Stomach (tissue), 9 donors: ENCODE results near the gene CTAGE9. TPM values are rescaled to one million over a fixed set of nuclear protein-coding genes. Genes with fewer than 3 reads are reported as not detected.

ENCODE experiments used
- DNase-seq, 2 donors: peaks; one replicate each; pipeline versions ENCODE4 v3.0.0 to v3.0.0-alpha.2; 2013 to 2019
- H3K27ac ChIP-seq, 5 donors: fragments of 200-600 bp in 4 of 5; sonication (generic) in 4 of 5; one replicate each; pipeline ENCODE4 v1.5.1; 2013 to 2019; ENCODE audit warnings: mild to moderate bottlenecking in 1 of 5, moderate library complexity in 1 of 5
- H3K27me3 ChIP-seq, 3 donors: fragments of 200-600 bp; sonication (generic); one replicate each; pipeline ENCODE4 v1.5.1; 2017 to 2019; ENCODE audit warnings: mixed run types in 1 of 3
- H3K36me3 ChIP-seq, 4 donors: fragments of 200-600 bp; sonication (generic); 1 replicate in 3 of 4; 2 replicates in 1 of 4; pipeline ENCODE4 v1.5.1; 2016 to 2019
- H3K4me1 ChIP-seq, 4 donors: fragments of 200-600 bp; sonication (generic); one replicate each; pipeline ENCODE4 v1.5.1; 2016 to 2019
- H3K4me3 ChIP-seq, 4 donors: fragments of 200-600 bp; sonication (generic) in 3 of 4; one replicate each; pipeline ENCODE4 v1.5.1; 2016 to 2019; ENCODE audit warnings: mild to moderate bottlenecking in 1 of 4
- H3K9me3 ChIP-seq, 4 donors: fragments of 200-600 bp; sonication (generic); one replicate each; pipeline ENCODE4 v1.5.1; 2016 to 2019
- CTCF ChIP-seq, 7 experiments: fragments of 450-650 bp in 4 of 7; fragments of 200-600 bp in 3 of 7; sonication (generic) in 3 of 7; IDR thresholded peaks; one replicate each; pipeline ENCODE4 v1.5.1; 2016 to 2019; ENCODE audit warnings: antibody characterized with exemption in 7 of 7, control low read depth in 2 of 7, mild to moderate bottlenecking in 1 of 7
- EP300 ChIP-seq: sonication (generic); formaldehyde crosslinking; IDR thresholded peaks from one replicate; pipeline ENCODE4 v1.6.1; 2017; ENCODE audit warnings: antibody characterized with exemption
- POLR2A ChIP-seq, 4 donors: fragments of 450-650 bp; IDR thresholded peaks; one replicate each; pipeline ENCODE4 v1.6.1; 2016; ENCODE audit warnings: antibody characterized with exemption in 4 of 4, control low read depth in 2 of 4, mild to moderate bottlenecking in 1 of 4, moderate library complexity in 1 of 4
- POLR2AphosphoS5 ChIP-seq, 3 donors: sonication (generic); formaldehyde crosslinking; IDR thresholded peaks; one replicate each; pipeline ENCODE4 v1.6.1; 2016; ENCODE audit warnings: antibody characterized with exemption in 3 of 3
- WGBS, 5 donors: extraction: QIAGEN DNeasy Blood & Tissue Kit in 3 of 5; methylation state at CpG; one replicate each; pipeline versions ENCODE4 v1.1.5 to v1.1.7; 2013 to 2018; 5-methylcytosine and 5-hydroxymethylcytosine counted together
- intact Hi-C: fragments of 100-400 bp; cut with DNase I; formaldehyde crosslinking; loops from one replicate; pipeline ENCODE4 v1.15.1; 2023; ENCODE audit warnings: low total_unique reads
- polyA plus RNA-seq, 3 donors: library from polyadenylated mRNA; stranded (reverse); fragments of 200-250 nt; gene quantifications; one replicate each; pipeline ENCODE4 v1.2.3, GENCODE V29; 2013
- total RNA-seq, 5 donors: library from RNA; depleted of rRNA; stranded (reverse); fragments of >200 nt; gene quantifications; one replicate each; pipeline versions ENCODE4 v1.1.0 to v1.2.3, GENCODE V29; 2014 to 2016
- donor health status: healthy with polysubstance abuse.
- donor health status: Bipolar disorder and iron deficiency.
- donor health status: healthy.

Gene CTAGE9
- total and polyA plus RNA-seq, 8 donors, result 6.2 TPM; not detected in 7

- Histone ChIP-seq H3K36me3 (peaks cover 0 to 5% (median 0%) of the 10 kb centered on the region in 4 donors), H3K27me3 (no peaks in the 10 kb centered on the region), H3K27ac (no peak overlapping the region), H3K4me1 (no peaks in the 10 kb centered on the region), H3K9me3 (no peaks in the 10 kb centered on the region), H3K4me3 (no peak overlapping the region)
- WGBS, 5 donors, result 75 to 83% (median 76%) methylated on average over 3 of the region's 3 CpGs
- intact Hi-C loops, result no loop called here
- TF ChIP-seq POLR2A (IDR thresholded peaks at IDR 0.05) (no peak), CTCF (IDR thresholded peaks at IDR 0.05) (no peak), EP300 (no peak), POLR2AphosphoS5 (IDR thresholded peaks at IDR 0.05) (no peak)
- DNase-seq, result no peak
These were observed 17.6 kb upstream of the CTAGE9 start for GRCh38 chr6:131728296-131728939.

- H3K27ac ChIP-seq, result no peak overlapping the region
- peaks cover 0 to 5% (median 0%) of the 10 kb centered on the region in 4 donors for H3K36me3 ChIP-seq
- WGBS, 5 donors, result 48 to 73% (median 61%) methylated on average over 4 of the region's 4 CpGs
- intact Hi-C loops, result no loop called here
- no peak overlapping the region for H3K4me3 ChIP-seq
- DNase-seq, result no peak
- no peaks in the 10 kb centered on the region for H3K9me3 ChIP-seq
- H3K4me1 ChIP-seq, result peaks cover 0 to 2% (median 0%) of the 10 kb centered on the region in 4 donors
- TF ChIP-seq EP300, result no peak
- TF ChIP-seq CTCF (IDR thresholded peaks at IDR 0.05), result no peak
- H3K27me3 ChIP-seq, result no peaks in the 10 kb centered on the region
These were observed 17.1 kb upstream of the CTAGE9 start for GRCh38 chr6:131727868-131728267.

- no peak for DNase-seq
- no peaks in the 10 kb centered on the region for H3K9me3 ChIP-seq
- H3K27ac ChIP-seq, result no peak overlapping the region
- H3K4me1 ChIP-seq, result peaks cover 0 to 5% (median 2%) of the 10 kb centered on the region in 4 donors
- H3K36me3 ChIP-seq, result peaks cover 0 to 5% (median 0%) of the 10 kb centered on the region in 4 donors
- H3K4me3 ChIP-seq, result no peak overlapping the region
- TF ChIP-seq POLR2A (IDR thresholded peaks at IDR 0.05), result no peak
- TF ChIP-seq POLR2AphosphoS5 (IDR thresholded peaks at IDR 0.05), result no peak
- no peak for TF ChIP-seq CTCF (IDR thresholded peaks at IDR 0.05)
- no peaks in the 10 kb centered on the region for H3K27me3 ChIP-seq
- intact Hi-C loops, result no loop called here
- 89 to 99% (median 93%) methylated on average over 5 of the region's 5 CpGs for WGBS, 5 donors
These were observed 16.6 kb upstream of the CTAGE9 start for GRCh38 chr6:131727467-131727866.

GRCh38 chr6:131724114-131724513, 13.3 kb upstream of the CTAGE9 start:
- Histone ChIP-seq H3K4me1 (peaks cover 0 to 7% (median 2%) of the 10 kb centered on the region in 4 donors), H3K27me3 (no peaks in the 10 kb centered on the region), H3K36me3 (peaks cover 0 to 5% (median 0%) of the 10 kb centered on the region in 4 donors), H3K27ac (no peak overlapping the region), H3K9me3 (no peaks in the 10 kb centered on the region), H3K4me3 (no peak overlapping the region)
- 77 to 91% (median 87%) methylated on average over 2 of the region's 2 CpGs for WGBS, 5 donors
- no peak for DNase-seq
- intact Hi-C loops, result no loop called here
- TF ChIP-seq POLR2A (IDR thresholded peaks at IDR 0.05) (no peak), POLR2AphosphoS5 (IDR thresholded peaks at IDR 0.05) (no peak), CTCF (IDR thresholded peaks at IDR 0.05) (no peak), EP300 (no peak)
